Measurements from ENCODE around the gene AKAP13.

- no peak for TF ChIP-seq BHLHE40 (IDR thresholded peaks at IDR 0.05; ENCODE audit: borderline replicate concordance)
- TF ChIP-seq HDGF (IDR thresholded peaks at IDR 0.05; ENCODE audit: borderline replicate concordance), result no peak
- no peak for TF ChIP-seq SP1 (IDR thresholded peaks at IDR 0.05)
- TF ChIP-seq ARNT (IDR thresholded peaks at IDR 0.05), result no peak
- TF ChIP-seq NFRKB (IDR thresholded peaks at IDR 0.05), result no peak
- no peak for TF ChIP-seq PKNOX1 (IDR thresholded peaks at IDR 0.05)
- no peak for TF ChIP-seq TARDBP (IDR thresholded peaks at IDR 0.05)
- TF ChIP-seq FOXK2 (IDR thresholded peaks at IDR 0.05), result no peak
- no peak for TF ChIP-seq CTBP1 (IDR thresholded peaks at IDR 0.05; ENCODE audit: borderline replicate concordance)
- no peak for TF ChIP-seq L3MBTL2 (conservative IDR thresholded peaks at IDR 0.05)
- no peak for TF ChIP-seq FOXM1 (IDR thresholded peaks at IDR 0.05; ENCODE audit: borderline replicate concordance)
- TF ChIP-seq ZNF384 (IDR thresholded peaks at IDR 0.05), result no peak
- no peak for TF ChIP-seq ELF4 (IDR thresholded peaks at IDR 0.05)
- no peak for TF ChIP-seq SUZ12 (IDR thresholded peaks at IDR 0.05)
Observed at GRCh38 chr15:85539491-85539890, 159.1 kb downstream of the AKAP13 start.

All from HEK293T (cell line).